Cardiac fibroblast (primary cell): Measurements from ENCODE around the gene KLHL24.
"Not testable (repeated sequence)": the region's sequence is repeated elsewhere in the genome, so short reads cannot be mapped to it uniquely, and the experiment has no call there.

Source experiments
- DNase-seq, 2 donors: peaks; one replicate each; pipeline versions ENCODE4 v3.0.0 to v3.0.0-alpha.2; 2010; ENCODE audit warnings: low read depth in 2 of 2
- H3K4me3 ChIP-seq, 2 donors: replicated peaks in 1 of 2; 1 replicate in 1 of 2; 2 replicates in 1 of 2; pipeline ENCODE4 v1.5.1; 2011; ENCODE audit warnings: low read depth in 2 of 2, low read length in 2 of 2, mild to moderate bottlenecking in 2 of 2, moderate library complexity in 1 of 2
- TF ChIP-seq, protein P1 (sequence below): IDR thresholded peaks from one replicate; pipeline ENCODE4 v1.5.1; 2011; ENCODE audit warnings: low read depth, mild to moderate bottlenecking, low read length, inconsistent platforms

The KLHL24 gene

DNA sequence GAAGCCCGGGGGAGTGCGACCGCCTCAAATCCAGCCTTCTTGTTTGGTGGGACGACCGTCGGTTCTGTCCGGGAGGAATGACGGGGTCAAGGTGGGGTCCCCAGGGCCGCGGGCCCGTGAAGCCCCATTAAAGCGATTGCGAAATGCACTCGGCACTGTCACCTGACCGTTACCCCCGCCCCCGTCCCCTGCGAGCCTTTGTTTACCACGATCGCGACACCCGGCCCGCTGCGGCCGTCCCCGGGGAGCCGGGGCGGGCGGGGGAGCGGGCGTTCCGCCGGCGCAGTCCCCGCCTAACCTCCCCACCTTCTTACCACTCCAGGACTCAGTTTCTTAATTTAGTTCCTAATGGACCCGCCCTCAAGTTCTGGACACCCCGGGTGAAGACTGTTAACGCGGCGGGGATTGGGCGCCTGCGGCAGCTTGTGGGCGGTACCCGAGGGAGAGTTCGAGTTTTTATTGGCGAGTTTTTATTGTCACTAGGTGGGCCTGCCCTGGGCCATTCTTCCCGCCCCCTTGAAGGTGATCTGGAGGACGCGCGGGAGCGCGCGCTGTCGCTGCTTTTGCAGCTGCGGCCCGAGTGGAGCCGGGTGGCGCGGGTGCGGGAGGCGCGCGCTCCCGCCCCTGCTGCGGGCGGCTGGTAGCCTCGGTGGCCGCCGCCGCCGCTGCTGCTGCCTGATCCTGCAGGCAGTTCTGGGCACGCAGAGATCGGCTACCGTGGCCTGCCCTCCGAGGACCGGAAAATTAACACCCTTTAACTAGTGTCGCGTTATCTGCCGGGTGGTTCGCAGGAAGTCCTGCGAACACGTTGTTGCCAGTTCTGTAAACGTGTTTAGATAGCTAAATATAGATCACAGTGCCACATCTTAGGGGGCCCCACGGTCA, 1.0 kb downstream of the KLHL24 start:
- peak; percentile 95 for DNase-seq
- H3K4me3 ChIP-seq = peak overlapping the region; percentile 89 to 96
- TF ChIP-seq, protein P1, sequence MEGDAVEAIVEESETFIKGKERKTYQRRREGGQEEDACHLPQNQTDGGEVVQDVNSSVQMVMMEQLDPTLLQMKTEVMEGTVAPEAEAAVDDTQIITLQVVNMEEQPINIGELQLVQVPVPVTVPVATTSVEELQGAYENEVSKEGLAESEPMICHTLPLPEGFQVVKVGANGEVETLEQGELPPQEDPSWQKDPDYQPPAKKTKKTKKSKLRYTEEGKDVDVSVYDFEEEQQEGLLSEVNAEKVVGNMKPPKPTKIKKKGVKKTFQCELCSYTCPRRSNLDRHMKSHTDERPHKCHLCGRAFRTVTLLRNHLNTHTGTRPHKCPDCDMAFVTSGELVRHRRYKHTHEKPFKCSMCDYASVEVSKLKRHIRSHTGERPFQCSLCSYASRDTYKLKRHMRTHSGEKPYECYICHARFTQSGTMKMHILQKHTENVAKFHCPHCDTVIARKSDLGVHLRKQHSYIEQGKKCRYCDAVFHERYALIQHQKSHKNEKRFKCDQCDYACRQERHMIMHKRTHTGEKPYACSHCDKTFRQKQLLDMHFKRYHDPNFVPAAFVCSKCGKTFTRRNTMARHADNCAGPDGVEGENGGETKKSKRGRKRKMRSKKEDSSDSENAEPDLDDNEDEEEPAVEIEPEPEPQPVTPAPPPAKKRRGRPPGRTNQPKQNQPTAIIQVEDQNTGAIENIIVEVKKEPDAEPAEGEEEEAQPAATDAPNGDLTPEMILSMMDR = no peak

DNA sequence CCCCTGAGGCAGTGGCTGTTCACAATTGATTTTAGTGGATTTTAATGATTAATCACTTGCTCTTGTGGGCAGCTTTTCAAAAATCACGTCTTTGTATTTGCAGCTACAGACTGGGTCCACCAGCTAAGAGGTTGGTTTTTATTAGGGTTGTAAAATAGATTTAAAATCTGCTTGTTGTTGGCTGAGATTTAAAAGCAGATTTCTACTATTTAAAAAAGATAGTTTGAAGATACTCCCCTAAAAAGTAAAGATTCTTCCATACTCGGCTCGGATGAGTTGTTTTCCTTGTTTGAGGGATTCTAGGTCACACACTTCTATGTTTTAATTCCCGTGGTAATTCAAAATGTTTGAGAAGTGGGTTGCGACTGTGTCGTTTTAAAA, 1.7 kb downstream of the KLHL24 start:
- TF ChIP-seq, protein P1 = no peak
- peak overlapping the region; percentile 89 to 96 for H3K4me3 ChIP-seq

DNA sequence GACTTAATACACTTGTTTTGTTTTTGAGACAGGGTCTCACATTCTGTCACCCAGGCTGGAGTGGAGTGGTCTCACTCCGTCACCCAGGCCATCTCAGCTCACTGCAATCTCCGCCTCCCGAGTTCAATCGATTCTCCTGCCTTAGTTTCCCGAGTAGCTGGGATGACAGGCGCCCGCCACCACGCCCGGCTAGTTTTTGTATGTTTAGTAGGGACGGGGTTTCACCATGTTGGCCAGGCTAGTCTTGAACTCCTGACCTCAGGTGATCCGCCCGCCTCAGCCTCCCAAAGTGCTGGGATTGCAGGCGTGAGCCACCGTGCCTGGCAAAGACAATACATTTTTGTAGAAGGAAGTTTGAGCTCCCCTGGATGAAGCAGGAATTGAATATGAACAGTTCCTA, 2.2 kb downstream of the KLHL24 start:
- not testable (repeated sequence) for H3K4me3 ChIP-seq, DNase-seq

More for the DNA sequence above, 1.7 kb downstream of the KLHL24 start:
- no peak for DNase-seq

DNA sequence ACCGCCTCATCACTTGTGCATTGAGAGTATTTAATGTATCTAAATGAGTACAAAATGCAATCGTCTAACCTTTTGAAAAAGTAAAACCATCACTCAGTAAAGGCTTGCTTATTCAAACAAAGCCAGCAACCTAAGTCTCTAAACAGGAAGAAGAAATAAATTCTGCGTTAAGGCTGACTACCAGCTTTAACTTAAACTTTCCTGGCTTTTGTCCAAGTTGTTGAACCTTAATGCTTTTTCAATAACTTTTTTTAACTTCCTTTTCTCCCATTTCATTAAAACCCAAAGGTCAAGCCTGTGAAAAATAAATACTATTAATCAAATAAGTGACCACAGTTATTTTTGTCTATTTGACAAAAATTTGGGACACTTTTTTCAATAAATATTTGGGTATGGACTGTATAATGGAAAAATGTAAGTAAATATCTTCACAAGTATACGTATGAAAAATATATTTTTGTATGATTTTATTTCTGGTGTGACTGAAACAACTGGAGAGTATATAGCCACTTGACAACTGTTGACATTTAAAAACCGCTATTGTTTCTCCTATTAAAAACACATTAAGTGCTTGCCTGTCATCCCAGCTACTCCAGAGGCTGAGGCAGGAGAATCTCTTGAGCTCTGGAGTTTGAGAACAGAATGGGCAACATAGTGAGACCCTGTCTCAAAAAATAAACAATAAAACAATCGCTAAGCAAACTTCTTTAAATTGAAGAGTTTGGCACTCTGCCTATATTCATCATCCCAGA, 2.9 kb downstream of the KLHL24 start:
- DNase-seq = peak in 1 of 2 donors; percentile 37
- TF ChIP-seq, protein P1 = no peak
- no peak overlapping the region for H3K4me3 ChIP-seq

DNA sequence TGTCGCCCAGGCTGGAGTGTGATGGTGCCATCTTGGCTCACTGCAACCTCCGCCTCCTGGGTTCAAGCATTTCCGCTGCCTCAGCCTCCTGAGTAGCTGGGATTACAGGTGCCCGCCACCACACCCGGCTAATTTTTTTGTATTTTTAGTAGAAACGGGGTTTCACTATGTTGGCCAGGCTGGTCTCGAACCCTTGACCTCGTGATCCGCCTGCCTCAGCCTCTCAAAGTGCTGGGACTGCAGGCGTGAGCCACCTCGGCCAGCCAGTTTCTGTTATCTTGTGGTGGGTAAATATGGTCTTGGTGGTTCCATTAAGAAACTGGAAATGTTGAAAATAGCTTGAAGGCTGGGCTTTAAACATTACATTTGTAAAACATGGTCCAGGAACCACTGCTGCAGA, 5.2 kb downstream of the KLHL24 start:
- not testable (repeated sequence) for DNase-seq, H3K4me3 ChIP-seq

DNA sequence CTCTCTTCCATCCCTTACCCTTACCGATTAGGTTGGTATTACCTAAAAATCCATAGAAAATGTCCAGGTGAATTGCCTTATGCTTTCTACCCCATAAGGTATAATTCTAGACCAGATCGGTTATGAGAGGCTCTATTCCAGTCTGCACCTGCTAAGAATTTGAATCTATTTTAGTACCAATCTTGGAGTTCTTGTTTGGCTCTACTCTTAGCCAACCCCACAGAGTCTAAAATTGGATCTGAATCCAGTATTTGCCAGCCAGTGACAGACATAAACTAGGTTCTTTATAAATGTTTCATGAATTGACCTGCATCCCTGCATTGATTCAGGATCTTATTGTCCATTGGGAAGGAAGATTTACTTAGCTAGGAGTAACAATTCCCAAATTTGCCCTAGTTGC, 6.5 kb downstream of the KLHL24 start:
- H3K4me3 ChIP-seq = no peak overlapping the region
- DNase-seq = no peak
- TF ChIP-seq, protein P1 = no peak

DNA sequence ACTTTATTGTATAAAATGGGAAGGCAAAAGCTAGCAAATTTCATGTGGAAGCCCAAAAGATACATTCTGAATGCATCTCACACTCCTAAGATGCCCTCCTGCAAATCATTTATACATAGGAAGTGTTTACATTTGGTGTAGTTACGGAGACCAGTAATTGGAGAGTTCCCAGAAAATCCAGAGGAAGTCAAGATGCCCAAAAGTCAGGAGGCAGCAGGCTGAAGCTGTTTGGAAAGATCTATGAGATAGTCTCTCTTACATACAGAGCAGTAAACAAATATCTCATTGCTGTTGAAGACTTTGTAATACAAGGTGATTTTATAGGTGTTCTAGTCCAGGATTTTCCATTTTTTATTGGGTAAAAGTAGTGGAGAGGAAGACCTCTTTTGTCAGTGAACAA, 8.8 kb downstream of the KLHL24 start:
- TF ChIP-seq, protein P1 = no peak
- H3K4me3 ChIP-seq = no peak overlapping the region
- DNase-seq = no peak

DNA sequence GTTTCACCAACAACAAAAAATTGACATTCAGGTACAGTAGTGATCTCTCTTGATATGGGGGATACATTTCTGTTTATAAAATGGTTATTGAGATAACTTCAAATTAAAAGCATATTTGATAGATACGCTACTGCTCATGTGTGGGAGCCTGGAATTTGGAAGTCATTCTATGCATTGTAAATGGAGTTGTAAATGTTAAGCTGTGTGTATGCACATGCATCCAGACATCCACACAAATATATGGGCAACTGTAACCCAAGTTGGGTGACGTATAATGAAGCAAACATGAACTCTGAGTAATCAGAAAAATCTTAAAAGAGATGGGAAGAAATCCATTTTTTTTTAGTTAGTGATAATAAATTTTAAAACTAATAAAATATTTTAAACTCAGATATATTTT, 9.8 kb downstream of the KLHL24 start:
- DNase-seq = no peak
- TF ChIP-seq, protein P1 = no peak
- H3K4me3 ChIP-seq = no peak overlapping the region
